Measurements from ENCODE around the gene LRRC57.

GRCh38 chr15:42494998-42495360, 53.6 kb downstream of the LRRC57 start:
- TF ChIP-seq, protein P1, sequence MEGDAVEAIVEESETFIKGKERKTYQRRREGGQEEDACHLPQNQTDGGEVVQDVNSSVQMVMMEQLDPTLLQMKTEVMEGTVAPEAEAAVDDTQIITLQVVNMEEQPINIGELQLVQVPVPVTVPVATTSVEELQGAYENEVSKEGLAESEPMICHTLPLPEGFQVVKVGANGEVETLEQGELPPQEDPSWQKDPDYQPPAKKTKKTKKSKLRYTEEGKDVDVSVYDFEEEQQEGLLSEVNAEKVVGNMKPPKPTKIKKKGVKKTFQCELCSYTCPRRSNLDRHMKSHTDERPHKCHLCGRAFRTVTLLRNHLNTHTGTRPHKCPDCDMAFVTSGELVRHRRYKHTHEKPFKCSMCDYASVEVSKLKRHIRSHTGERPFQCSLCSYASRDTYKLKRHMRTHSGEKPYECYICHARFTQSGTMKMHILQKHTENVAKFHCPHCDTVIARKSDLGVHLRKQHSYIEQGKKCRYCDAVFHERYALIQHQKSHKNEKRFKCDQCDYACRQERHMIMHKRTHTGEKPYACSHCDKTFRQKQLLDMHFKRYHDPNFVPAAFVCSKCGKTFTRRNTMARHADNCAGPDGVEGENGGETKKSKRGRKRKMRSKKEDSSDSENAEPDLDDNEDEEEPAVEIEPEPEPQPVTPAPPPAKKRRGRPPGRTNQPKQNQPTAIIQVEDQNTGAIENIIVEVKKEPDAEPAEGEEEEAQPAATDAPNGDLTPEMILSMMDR (IDR thresholded peaks at IDR 0.05) = no peak
- TF ChIP-seq EZH2 (IDR thresholded peaks at IDR 0.05) (no peak), EZH2phosphoT487 (IDR thresholded peaks at IDR 0.05) (no peak)

All from neural progenitor cell (in vitro differentiated cells).